Glutamatergic neuron (in vitro differentiated cells): Measurements from ENCODE around the gene TMEM94. TPM values are rescaled to one million over a fixed set of nuclear protein-coding genes. Genes with fewer than 3 reads are reported as not detected.

Source experiments
- DNase-seq: peaks from one replicate; pipeline ENCODE4 v3.0.0; 2022
- H3K27ac Mint-ChIP-seq: one replicate; pipeline ENCODE4 v1.8.0; 2020; ENCODE audit warnings: mild to moderate bottlenecking, mixed read lengths, inconsistent platforms; ENCODE audit not compliant: unreplicated experiment
- H3K27me3 Mint-ChIP-seq: one replicate; pipeline ENCODE4 v1.8.0; 2020; ENCODE audit warnings: mild to moderate bottlenecking, moderate library complexity, mixed read lengths, inconsistent platforms; ENCODE audit not compliant: unreplicated experiment
- H3K36me3 Mint-ChIP-seq: one replicate; pipeline ENCODE4 v1.8.0; 2020; ENCODE audit warnings: mild to moderate bottlenecking, mixed read lengths, inconsistent platforms; ENCODE audit not compliant: unreplicated experiment
- H3K4me1 Mint-ChIP-seq: one replicate; pipeline ENCODE4 v1.8.0; 2020; ENCODE audit warnings: mild to moderate bottlenecking, low read depth, mixed read lengths, inconsistent platforms; ENCODE audit not compliant: unreplicated experiment
- H3K4me3 Mint-ChIP-seq: one replicate; pipeline ENCODE4 v1.8.0; 2020; ENCODE audit warnings: mild to moderate bottlenecking, mixed read lengths, inconsistent platforms; ENCODE audit not compliant: unreplicated experiment
- H3K9me3 Mint-ChIP-seq: one replicate; pipeline ENCODE4 v1.8.0; 2020; ENCODE audit warnings: mild to moderate bottlenecking, moderate library complexity, mixed read lengths, inconsistent platforms; ENCODE audit not compliant: unreplicated experiment
- CTCF ChIP-seq: fragments of 200-600 bp; sonication (generic); IDR thresholded peaks from one replicate; pipeline ENCODE4 v1.5.0; 2021; ENCODE audit not compliant: partially characterized antibody, unreplicated experiment
- total RNA-seq: library from RNA; stranded (reverse); fragmentation: NEBNext Ultra II Directional; extraction: Animal tissue kit (Norgen Biotek cat#: 25700); gene quantifications from one replicate; pipeline ENCODE4 v1.2.1, GENCODE V29; 2021; ENCODE audit not compliant: unreplicated experiment

TMEM94 gene
- total RNA-seq, 1 donor from 2014 or later = 117 TPM

DNA sequence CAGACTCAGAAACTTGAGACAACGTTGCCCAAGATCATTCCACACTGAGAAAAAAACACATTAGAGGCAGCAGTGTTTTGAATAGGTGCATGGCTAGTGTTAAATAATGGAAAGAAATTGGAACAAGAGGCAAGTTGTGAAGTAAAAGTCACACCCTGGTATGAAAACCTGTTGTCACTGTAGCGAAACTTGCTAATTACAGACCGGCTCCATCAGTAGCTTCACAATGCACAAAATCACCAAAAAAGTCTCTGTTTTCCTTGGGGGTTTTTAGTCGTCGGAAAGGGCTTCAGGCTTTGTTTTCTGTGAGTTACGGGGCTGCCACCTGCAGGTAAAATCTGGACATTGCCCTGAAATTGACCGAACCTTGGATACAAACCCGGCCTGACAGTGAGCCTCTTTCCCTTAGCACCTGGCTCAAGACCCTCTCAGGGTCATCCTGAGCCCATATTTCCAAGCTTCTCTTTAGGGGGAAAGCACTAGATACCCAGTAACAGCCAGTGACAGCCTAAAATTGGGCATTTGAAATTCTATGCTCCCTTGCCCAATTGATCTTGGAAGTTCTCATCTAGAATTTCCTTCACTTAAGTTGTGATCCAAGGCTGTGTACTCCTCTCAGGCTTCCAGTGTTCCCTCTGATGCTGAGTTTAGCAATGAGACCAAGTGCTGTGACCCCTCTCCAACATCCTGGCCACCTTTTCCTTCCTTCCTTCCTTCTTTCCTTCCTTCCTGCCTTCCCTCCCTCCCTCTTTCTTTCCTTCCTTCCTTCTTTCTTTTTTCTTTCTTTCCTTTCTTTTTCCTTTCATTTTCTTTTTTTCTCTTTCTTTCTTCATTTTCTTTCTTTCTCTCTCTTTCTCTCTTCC lies 43.7 kb upstream of the TMEM94 start:
- peak; percentile 71 for TF ChIP-seq CTCF
- peak; percentile 71 for DNase-seq
- Mint-ChIP-seq H3K27me3 (peaks cover 8% of the 10 kb centered on the region), H3K27ac (no peak overlapping the region), H3K9me3 (no peaks in the 10 kb centered on the region), H3K4me1 (no peaks in the 10 kb centered on the region), H3K36me3 (no peaks in the 10 kb centered on the region), H3K4me3 (no peak overlapping the region)

GRCh38 chr17:75414488-75414887 lies 41.9 kb upstream of the TMEM94 start:
- H3K9me3 Mint-ChIP-seq = peaks cover 3% of the 10 kb centered on the region
- no peaks in the 10 kb centered on the region for H3K4me1 Mint-ChIP-seq
- DNase-seq = no peak
- no peaks in the 10 kb centered on the region for H3K36me3 Mint-ChIP-seq
- no peak overlapping the region for H3K4me3 Mint-ChIP-seq
- no peak overlapping the region for H3K27ac Mint-ChIP-seq
- no peak for TF ChIP-seq CTCF
- H3K27me3 Mint-ChIP-seq = peaks cover 8% of the 10 kb centered on the region

GRCh38 chr17:75416006-75416405 lies 40.4 kb upstream of the TMEM94 start:
- Mint-ChIP-seq H3K36me3 (no peaks in the 10 kb centered on the region), H3K27ac (no peak overlapping the region), H3K27me3 (peaks cover 5% of the 10 kb centered on the region), H3K9me3 (peaks cover 4% of the 10 kb centered on the region), H3K4me1 (no peaks in the 10 kb centered on the region), H3K4me3 (no peak overlapping the region)
- no peak for DNase-seq
- no peak for TF ChIP-seq CTCF

- TF ChIP-seq CTCF = no peak
- no peak for DNase-seq
- Mint-ChIP-seq H3K4me3 (no peak overlapping the region), H3K4me1 (no peaks in the 10 kb centered on the region), H3K27ac (no peak overlapping the region), H3K36me3 (no peaks in the 10 kb centered on the region), H3K9me3 (peaks cover 4% of the 10 kb centered on the region), H3K27me3 (peaks cover 5% of the 10 kb centered on the region)
These were observed 39.3 kb upstream of the TMEM94 start for GRCh38 chr17:75417054-75417580.

DNA sequence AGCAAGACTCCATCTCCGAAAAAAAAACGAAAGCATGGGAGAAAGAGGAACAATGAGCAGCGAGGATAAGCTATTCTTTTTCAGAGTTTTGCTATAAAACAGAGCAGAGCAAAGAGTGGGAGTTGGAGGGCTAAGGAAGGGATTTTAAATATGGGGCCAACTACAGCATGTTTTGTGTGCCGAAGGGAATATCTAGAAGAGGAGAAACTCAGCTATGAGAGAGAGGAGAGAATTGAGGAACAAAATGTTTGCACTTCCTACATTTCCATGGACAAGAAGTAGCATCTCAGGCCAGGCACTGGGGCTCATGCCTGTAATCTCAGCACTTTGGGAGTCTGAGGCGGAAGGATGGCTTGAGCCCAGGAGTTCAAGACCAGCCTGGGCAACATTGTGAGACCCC lies 37.9 kb upstream of the TMEM94 start:
- Mint-ChIP-seq H3K27ac (no peak overlapping the region), H3K27me3 (peaks cover 5% of the 10 kb centered on the region), H3K36me3 (no peaks in the 10 kb centered on the region), H3K4me1 (no peaks in the 10 kb centered on the region), H3K4me3 (no peak overlapping the region), H3K9me3 (peaks cover 4% of the 10 kb centered on the region)
- no peak for DNase-seq
- TF ChIP-seq CTCF = no peak
